Lower leg skin (tissue), 3 donors: ENCODE measurements around the gene CCNB2.

Experiments
- CTCF ChIP-seq, 3 donors: fragments of 450-650 bp; IDR thresholded peaks; one replicate each; pipeline ENCODE4 v1.5.1; 2016; ENCODE audit warnings: antibody characterized with exemption in 3 of 3, mild to moderate bottlenecking in 3 of 3, moderate library complexity in 2 of 3
- POLR2A ChIP-seq, 2 donors: fragments of 450-650 bp; IDR thresholded peaks; one replicate each; pipeline ENCODE4 v1.6.1; 2016 to 2017; ENCODE audit warnings: antibody characterized with exemption in 2 of 2, mild to moderate bottlenecking in 1 of 2, moderate library complexity in 1 of 2

- TF ChIP-seq CTCF (IDR thresholded peaks at IDR 0.05) (no peak), POLR2A (IDR thresholded peaks at IDR 0.05) (no peak)
Measured at GRCh38 chr15:59140422-59141226, 35.7 kb downstream of the CCNB2 start.
